Mesendoderm (in vitro differentiated cells): ENCODE data around the gene BBS7.

Source experiments
- DNase-seq: peaks from one replicate; pipeline ENCODE4 v3.0.0; 2013
- H2AK5ac ChIP-seq: 2 replicates; pipeline ENCODE4 v1.6.1; 2013; ENCODE audit warnings: low read length, inconsistent platforms
- H2BK120ac ChIP-seq: 2 replicates; pipeline ENCODE4 v1.6.1; 2013; ENCODE audit warnings: low read depth, mild to moderate bottlenecking, low read length, moderate library complexity, mixed read lengths
- H2BK15ac ChIP-seq: replicated peaks from 2 replicates; pipeline ENCODE4 v1.6.1; 2013; ENCODE audit warnings: low read depth, mild to moderate bottlenecking, moderate library complexity
- H2BK5ac ChIP-seq: 2 replicates; pipeline ENCODE4 v1.6.1; 2013; ENCODE audit warnings: low read length, inconsistent platforms
- H3K18ac ChIP-seq: 2 replicates; pipeline ENCODE4 v1.6.1; 2013; ENCODE audit warnings: mild to moderate bottlenecking, low read length, mixed read lengths
- H3K23ac ChIP-seq: one replicate; pipeline ENCODE4 v1.6.1; 2013; ENCODE audit warnings: low read length
- H3K27ac ChIP-seq: 2 replicates; pipeline ENCODE4 v1.5.1; 2013; ENCODE audit warnings: low read depth, mild to moderate bottlenecking, inconsistent platforms, low read length, moderate library complexity
- H3K27me3 ChIP-seq: 2 replicates; pipeline ENCODE4 v1.6.1; 2013; ENCODE audit warnings: low read length, control low read depth, mild to moderate bottlenecking, inconsistent platforms; ENCODE audit not compliant: insufficient read depth, poor library complexity
- H3K36me3 ChIP-seq: 2 replicates; pipeline ENCODE4 v1.6.1; 2013; ENCODE audit warnings: low read length, inconsistent platforms; ENCODE audit not compliant: control insufficient read depth, insufficient read depth
- H3K4ac ChIP-seq: one replicate; pipeline ENCODE4 v1.6.1; 2013; ENCODE audit warnings: low read depth, mild to moderate bottlenecking, low read length, moderate library complexity
- H3K4me1 ChIP-seq: 2 replicates; pipeline ENCODE4 v1.6.1; 2013; ENCODE audit warnings: low read depth, low read length, inconsistent platforms; ENCODE audit not compliant: control insufficient read depth
- H3K4me2 ChIP-seq: 2 replicates; pipeline ENCODE4 v1.6.1; 2013; ENCODE audit warnings: low read length
- H3K4me3 ChIP-seq: 2 replicates; pipeline ENCODE4 v1.5.1; 2013; ENCODE audit warnings: mild to moderate bottlenecking, low read length
- H3K56ac ChIP-seq: one replicate; pipeline ENCODE4 v1.6.1; 2013; ENCODE audit warnings: low read length
- H3K79me1 ChIP-seq: 2 replicates; pipeline ENCODE4 v1.6.1; 2013; ENCODE audit warnings: low read length, inconsistent platforms
- H3K79me2 ChIP-seq: 2 replicates; pipeline ENCODE4 v1.6.1; 2013; ENCODE audit warnings: mild to moderate bottlenecking, low read length; ENCODE audit not compliant: control insufficient read depth, insufficient read depth
- H3K9ac ChIP-seq: 2 replicates; pipeline ENCODE4 v1.6.1; 2013; ENCODE audit warnings: low read length, inconsistent platforms
- H4K5ac ChIP-seq: one replicate; pipeline ENCODE4 v1.6.1; 2013; ENCODE audit warnings: low read length
- H4K8ac ChIP-seq: one replicate; pipeline ENCODE4 v1.6.1; 2013; ENCODE audit warnings: low read depth, mild to moderate bottlenecking, control low read depth, low read length, moderate library complexity
- WGBS: extraction: QIAGEN DNeasy Blood & Tissue Kit; methylation state at CpG from one replicate; pipeline ENCODE4 v1.1.7; 2013; ENCODE audit warnings: low lambda C conversion rate, missing lambda C conversion rate; ENCODE audit not compliant: insufficient coverage; ENCODE audit errors: extremely low coverage; 5-methylcytosine and 5-hydroxymethylcytosine counted together

The BBS7 gene

DNA sequence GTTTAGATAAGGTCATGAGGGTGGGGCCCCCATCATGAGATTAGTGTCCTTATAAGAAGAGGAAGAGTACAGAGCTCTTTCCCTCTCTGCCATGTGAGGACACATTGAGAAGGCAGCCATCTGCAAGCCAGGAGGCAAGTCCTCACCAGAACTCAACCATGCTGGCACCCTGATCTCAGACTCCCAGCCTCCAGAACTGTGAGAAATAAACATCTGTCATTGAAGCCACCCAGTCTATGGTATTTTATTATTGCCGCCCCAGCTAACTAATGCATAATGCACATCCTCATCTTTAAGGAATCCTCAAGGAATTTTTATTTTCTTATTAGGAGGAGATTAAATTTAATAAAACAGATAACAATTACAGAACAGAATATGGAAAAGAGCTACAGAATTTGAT, 85.9 kb downstream of the BBS7 start:
- no CpG with 5 or more reads among the region's 1 CpG for WGBS
- no peak overlapping the region for H3K9ac ChIP-seq
- H4K5ac ChIP-seq, result no peak overlapping the region
- H3K23ac ChIP-seq, result no peak overlapping the region
- H2BK15ac ChIP-seq, result no peak overlapping the region
- H3K79me2 ChIP-seq, result no peaks in the 10 kb centered on the region
- H3K18ac ChIP-seq, result no peak overlapping the region
- no peak overlapping the region for H3K4me3 ChIP-seq
- H3K27ac ChIP-seq, result no peak overlapping the region
- DNase-seq, result no peak
- H3K27me3 ChIP-seq, result no peaks in the 10 kb centered on the region
- no peaks in the 10 kb centered on the region for H3K79me1 ChIP-seq
- H2AK5ac ChIP-seq, result no peak overlapping the region
- H3K4me2 ChIP-seq, result no peak overlapping the region
- H3K56ac ChIP-seq, result no peak overlapping the region
- H3K4me1 ChIP-seq, result no peaks in the 10 kb centered on the region
- no peak overlapping the region for H3K4ac ChIP-seq
- no peaks in the 10 kb centered on the region for H3K36me3 ChIP-seq
- H4K8ac ChIP-seq, result no peak overlapping the region
- H2BK120ac ChIP-seq, result no peak overlapping the region
- no peak overlapping the region for H2BK5ac ChIP-seq

- H3K9ac ChIP-seq, result no peak overlapping the region
Observed at GRCh38 chr4:121783210-121783609, 87.1 kb downstream of the BBS7 start.

GRCh38 chr4:121778991-121779628, 91.2 kb downstream of the BBS7 start:
- Histone ChIP-seq H3K27ac (no peak overlapping the region), H3K56ac (no peak overlapping the region), H3K9ac (no peak overlapping the region), H4K8ac (no peak overlapping the region), H3K79me1 (no peaks in the 10 kb centered on the region), H2AK5ac (no peak overlapping the region), H4K5ac (no peak overlapping the region), H3K27me3 (no peaks in the 10 kb centered on the region), H3K18ac (no peak overlapping the region), H3K4ac (no peak overlapping the region), H3K79me2 (no peaks in the 10 kb centered on the region), H3K4me1 (no peaks in the 10 kb centered on the region), H3K36me3 (no peaks in the 10 kb centered on the region), H2BK15ac (no peak overlapping the region), H3K4me2 (no peak overlapping the region), H2BK5ac (no peak overlapping the region), H3K23ac (no peak overlapping the region), H3K4me3 (no peak overlapping the region), H2BK120ac (no peak overlapping the region)
- DNase-seq, result no peak
- WGBS, result no CpG with 5 or more reads among the region's 8 CpGs

More at GRCh38 chr4:121783210-121783609, 87.1 kb downstream of the BBS7 start:
- Histone ChIP-seq H2AK5ac (no peak overlapping the region), H3K56ac (no peak overlapping the region), H2BK15ac (no peak overlapping the region), H4K5ac (no peak overlapping the region), H3K4me2 (no peak overlapping the region), H3K4me1 (no peaks in the 10 kb centered on the region), H3K79me1 (no peaks in the 10 kb centered on the region), H3K27me3 (no peaks in the 10 kb centered on the region), H2BK5ac (no peak overlapping the region), H3K4ac (no peak overlapping the region), H3K18ac (no peak overlapping the region), H3K79me2 (no peaks in the 10 kb centered on the region), H4K8ac (no peak overlapping the region), H2BK120ac (no peak overlapping the region), H3K27ac (no peak overlapping the region), H3K36me3 (no peaks in the 10 kb centered on the region), H3K4me3 (no peak overlapping the region), H3K23ac (no peak overlapping the region)
- no peak for DNase-seq
- 100% methylated on average over 1 of the region's 1 CpG for WGBS

DNA sequence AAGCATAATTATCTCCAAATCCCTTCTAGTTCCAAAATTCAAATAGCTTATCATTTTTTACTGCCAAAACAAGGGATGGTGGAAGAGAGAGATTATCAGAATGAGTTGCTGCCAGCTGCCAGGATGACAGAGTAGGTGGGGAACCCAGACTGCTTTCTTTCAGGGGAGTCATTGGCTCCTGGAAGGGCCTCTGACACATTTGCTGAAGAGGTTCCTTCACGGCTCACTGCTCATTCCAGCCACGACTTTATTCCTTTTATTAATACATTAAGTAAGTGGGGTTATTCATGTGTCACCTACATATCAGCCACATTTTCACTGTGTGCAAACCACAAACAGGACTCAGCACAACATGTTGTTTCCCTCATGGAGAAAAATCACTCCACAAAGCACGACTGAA, 92.6 kb downstream of the BBS7 start:
- H2AK5ac ChIP-seq, result no peak overlapping the region
- no peak overlapping the region for H2BK15ac ChIP-seq
- H3K4ac ChIP-seq, result no peak overlapping the region
- no CpG with 5 or more reads among the region's 3 CpGs for WGBS
- no peaks in the 10 kb centered on the region for H3K27me3 ChIP-seq
- H3K18ac ChIP-seq, result no peak overlapping the region
- no peak overlapping the region for H4K8ac ChIP-seq
- H2BK120ac ChIP-seq, result no peak overlapping the region
- no peaks in the 10 kb centered on the region for H3K4me1 ChIP-seq
- DNase-seq, result no peak
- no peak overlapping the region for H3K23ac ChIP-seq
- H3K79me1 ChIP-seq, result no peaks in the 10 kb centered on the region
- H3K27ac ChIP-seq, result no peak overlapping the region
- H2BK5ac ChIP-seq, result no peak overlapping the region
- H4K5ac ChIP-seq, result no peak overlapping the region
- no peak overlapping the region for H3K4me2 ChIP-seq
- no peak overlapping the region for H3K4me3 ChIP-seq
- no peaks in the 10 kb centered on the region for H3K79me2 ChIP-seq
- no peak overlapping the region for H3K9ac ChIP-seq
- H3K56ac ChIP-seq, result no peak overlapping the region
- H3K36me3 ChIP-seq, result no peaks in the 10 kb centered on the region

DNA sequence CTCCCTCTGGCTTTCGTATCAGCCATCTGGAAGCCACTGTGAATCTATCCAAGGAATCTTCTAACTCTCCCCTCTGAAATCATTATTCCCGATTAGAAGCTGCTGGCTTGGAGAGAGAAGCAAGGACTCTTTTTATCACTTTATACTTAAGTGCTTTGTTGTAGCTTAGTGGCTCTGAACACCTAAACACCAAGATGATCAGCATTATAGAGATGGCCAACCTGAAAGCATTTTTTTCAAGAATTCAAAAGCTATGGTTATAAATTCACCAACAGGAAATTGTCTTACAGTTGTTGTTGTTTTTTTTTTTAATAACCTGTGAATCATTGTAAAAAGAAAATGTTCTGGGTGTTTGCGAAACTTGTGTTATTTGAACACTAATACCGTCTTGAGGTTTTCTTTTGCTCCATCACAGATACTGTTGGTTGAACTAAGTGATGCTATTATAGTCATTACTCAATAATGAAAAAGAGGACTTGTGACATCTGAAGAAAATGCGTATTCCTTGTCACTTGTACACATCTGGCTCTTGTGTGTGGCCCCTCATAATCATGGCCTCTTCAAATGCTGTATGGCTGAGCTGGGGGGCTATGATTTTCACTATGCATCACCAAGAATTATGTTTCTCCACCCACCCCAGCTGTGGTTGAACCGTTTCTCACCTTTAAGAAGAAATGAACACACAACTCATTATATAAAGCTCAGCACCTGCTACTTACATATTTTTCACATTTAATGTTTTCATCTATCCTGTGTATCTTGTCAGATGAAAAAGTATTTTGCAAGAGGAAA, 93.5 kb downstream of the BBS7 start:
- H3K79me1 ChIP-seq, result no peaks in the 10 kb centered on the region
- no CpG with 5 or more reads among the region's 6 CpGs for WGBS
- H3K4ac ChIP-seq, result no peak overlapping the region
- no peak overlapping the region for H4K8ac ChIP-seq
- no peak overlapping the region for H3K9ac ChIP-seq
- no peak overlapping the region for H3K4me2 ChIP-seq
- H3K4me1 ChIP-seq, result no peaks in the 10 kb centered on the region
- H2AK5ac ChIP-seq, result no peak overlapping the region
- H3K79me2 ChIP-seq, result no peaks in the 10 kb centered on the region
- no peak overlapping the region for H3K56ac ChIP-seq
- no peak overlapping the region for H2BK120ac ChIP-seq
- H3K27me3 ChIP-seq, result no peaks in the 10 kb centered on the region
- H3K18ac ChIP-seq, result no peak overlapping the region
- H4K5ac ChIP-seq, result no peak overlapping the region
- no peak overlapping the region for H3K4me3 ChIP-seq
- H3K23ac ChIP-seq, result no peak overlapping the region
- no peak overlapping the region for H3K27ac ChIP-seq
- H2BK5ac ChIP-seq, result no peak overlapping the region
- DNase-seq, result no peak
- no peaks in the 10 kb centered on the region for H3K36me3 ChIP-seq
- no peak overlapping the region for H2BK15ac ChIP-seq
